ENCODE measurements around the gene CTF1. TPM values are rescaled to one million over a fixed set of nuclear protein-coding genes. Genes with fewer than 3 reads are reported as not detected.

The CTF1 gene
- total RNA-seq, 4 donors from 2014 or later = 0.85 to 2.9 (median 2.8) TPM; not detected in 1

DNA sequence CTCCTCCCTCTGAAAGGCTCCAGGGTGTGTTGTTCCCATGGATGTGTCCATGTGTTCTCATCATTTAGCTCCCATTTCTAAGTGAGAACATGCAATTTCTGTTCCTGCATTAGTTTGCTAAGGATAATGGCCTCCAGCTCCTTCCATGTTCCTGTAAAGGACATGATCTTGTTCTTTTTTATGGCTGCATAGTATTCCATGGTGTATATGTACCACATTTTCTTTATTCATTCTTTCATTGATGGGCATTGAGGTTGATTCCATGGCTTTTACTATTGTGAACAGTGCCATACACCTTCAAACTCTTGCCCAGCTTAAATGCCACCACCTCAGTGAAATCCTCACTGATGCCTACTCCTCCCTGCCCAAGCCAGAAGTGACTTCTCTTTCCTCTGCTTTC is 47.9 kb downstream of the CTF1 start:
- TF ChIP-seq CTCF (IDR thresholded peaks at IDR 0.05; ENCODE audit: low read depth) = no peak

GRCh38 chr16:30946671-30947540 is 50.5 kb downstream of the CTF1 start:
- no peak for TF ChIP-seq CTCF (IDR thresholded peaks at IDR 0.05; ENCODE audit: low read depth)

DNA sequence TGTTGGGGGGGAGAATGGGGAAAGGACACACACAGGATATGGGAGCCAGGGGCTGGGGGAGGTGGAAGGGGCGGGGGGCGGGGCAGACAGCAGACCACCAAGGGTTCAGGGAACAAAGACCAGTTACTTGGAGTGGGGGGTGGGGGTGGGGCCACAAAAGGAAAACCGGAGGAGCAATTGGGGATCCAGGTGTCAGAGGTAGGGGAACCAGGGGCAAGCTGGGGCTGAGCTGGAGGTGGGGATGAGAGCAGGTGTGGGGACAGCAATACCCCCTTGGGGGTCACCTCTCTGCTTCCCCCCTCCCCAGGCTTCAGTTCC is 51.1 kb downstream of the CTF1 start:
- no peak for TF ChIP-seq CTCF (IDR thresholded peaks at IDR 0.05; ENCODE audit: low read depth)

- TF ChIP-seq CTCF (IDR thresholded peaks at IDR 0.05; ENCODE audit: low read depth) = no peak
Measured at GRCh38 chr16:30947859-30948666, 51.6 kb downstream of the CTF1 start.

DNA sequence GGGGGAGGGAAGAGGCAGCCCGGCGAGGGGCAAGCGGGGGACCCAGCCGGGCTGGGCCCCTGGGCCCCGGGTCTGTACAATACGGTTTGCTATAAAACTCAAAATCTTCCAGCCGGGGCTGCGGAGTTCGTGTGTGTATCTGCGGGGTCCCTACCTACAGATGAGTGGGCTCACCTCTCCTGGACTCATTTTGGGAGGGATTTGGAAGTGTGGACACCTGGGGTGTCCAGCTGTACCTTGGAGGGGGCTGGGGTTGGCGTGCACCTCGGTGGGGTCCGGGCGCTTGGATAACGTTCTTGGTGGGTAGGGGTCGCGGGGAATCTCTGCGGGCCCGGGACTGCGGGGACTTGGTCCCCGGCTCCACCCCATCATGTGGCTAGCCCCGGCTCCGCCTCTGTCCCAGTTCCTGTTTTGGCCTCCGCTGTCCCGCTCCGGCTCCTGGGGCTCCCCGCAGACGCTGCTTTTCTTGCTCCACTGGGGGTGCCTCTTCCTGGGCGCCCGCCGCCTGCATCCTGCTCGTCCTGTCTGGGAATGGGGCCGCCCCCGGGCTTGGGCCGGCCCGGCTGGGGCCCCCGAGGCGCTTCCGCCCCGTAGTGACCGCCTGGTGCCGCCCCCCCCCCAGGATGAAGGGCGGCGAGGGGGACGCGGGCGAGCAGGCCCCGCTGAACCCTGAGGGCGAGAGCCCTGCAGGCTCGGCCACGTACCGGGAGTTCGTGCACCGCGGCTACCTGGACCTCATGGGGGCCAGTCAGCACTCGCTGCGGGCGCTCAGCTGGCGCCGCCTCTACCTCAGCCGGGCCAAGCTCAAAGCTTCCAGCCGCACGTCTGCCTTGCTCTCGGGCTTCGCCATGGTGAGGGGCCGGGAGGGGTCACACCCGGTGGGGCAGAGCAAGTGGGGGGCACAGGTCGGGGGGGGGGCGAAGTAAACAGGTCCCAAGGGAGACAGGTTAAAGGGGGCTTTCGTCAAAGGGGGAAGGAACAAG is 52.5 kb downstream of the CTF1 start, which contains the start of gene ORAI3:
ORAI3 (plus strand) TSS at position 402 of the 983 bp plus-strand sequence; CDS start at position 624, 222 bp downstream.
- no peak for TF ChIP-seq CTCF (IDR thresholded peaks at IDR 0.05; ENCODE audit: low read depth)

DNA sequence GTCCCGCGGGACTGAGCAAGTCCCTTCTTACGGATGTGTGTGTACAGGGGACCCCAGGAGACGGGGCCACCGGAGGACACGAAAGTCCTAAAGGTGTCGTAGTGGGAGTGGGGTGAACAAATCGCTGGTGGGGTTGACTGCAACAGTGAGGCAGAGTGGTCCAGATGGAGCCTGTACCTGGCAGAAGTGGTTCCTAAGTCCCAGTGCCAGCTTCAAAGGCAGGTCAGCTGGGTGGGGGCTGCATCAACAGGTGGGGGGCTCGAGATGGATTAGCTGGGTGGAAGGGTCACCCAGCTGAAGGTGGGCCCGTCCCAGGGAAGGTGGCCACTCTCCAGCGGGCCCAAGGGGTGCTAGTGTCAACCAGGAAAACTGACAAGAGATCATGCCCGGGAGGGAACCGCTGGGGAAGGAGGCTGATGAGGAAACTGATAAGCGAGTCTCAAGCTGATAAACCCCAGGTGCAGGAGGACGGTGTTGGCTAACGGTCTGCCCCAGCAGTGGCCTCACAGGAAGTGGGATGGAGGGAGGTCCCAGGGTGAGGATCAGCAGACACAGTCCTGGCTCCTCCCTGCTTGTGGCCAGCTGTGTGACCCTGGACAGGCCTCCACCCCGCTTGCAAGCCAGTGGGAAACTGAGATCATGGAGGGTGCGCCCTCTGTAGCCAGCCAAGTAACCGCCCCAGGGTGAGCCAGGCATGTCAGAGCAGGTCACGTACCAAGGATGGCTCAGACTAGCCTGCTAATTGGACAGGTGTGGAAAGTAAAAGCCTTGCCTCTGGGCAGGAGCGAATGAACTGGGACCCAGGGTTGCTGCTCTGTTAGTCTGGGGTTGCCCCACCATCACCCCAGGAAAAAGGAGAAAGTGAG is 53.5 kb downstream of the CTF1 start:
- TF ChIP-seq CTCF (IDR thresholded peaks at IDR 0.05; ENCODE audit: low read depth) = no peak

All from subcutaneous adipose tissue (tissue), 4 donors.